Chondrocyte (in vitro differentiated cells): ENCODE measurements around the gene IGSF21. TPM values are rescaled to one million over a fixed set of nuclear protein-coding genes. Genes with fewer than 3 reads are reported as not detected.

Experiments used
- DNase-seq: peaks from one replicate; pipeline ENCODE4 v3.0.0; 2021; ENCODE audit warnings: mixed read lengths, low spot score
- H3K27ac Mint-ChIP-seq: one replicate; pipeline ENCODE4 v1.8.0; 2021; ENCODE audit warnings: mild to moderate bottlenecking, moderate library complexity, mixed read lengths; ENCODE audit not compliant: unreplicated experiment
- H3K27me3 Mint-ChIP-seq: 2 replicates; pipeline ENCODE4 v1.8.0; 2021; ENCODE audit warnings: low read depth, mixed read lengths
- H3K36me3 Mint-ChIP-seq: 2 replicates; pipeline ENCODE4 v1.8.0; 2021; ENCODE audit warnings: low read depth, mixed read lengths
- H3K4me1 Mint-ChIP-seq: 2 replicates; pipeline ENCODE4 v1.8.0; 2021; ENCODE audit warnings: low read depth, mild to moderate bottlenecking, mixed read lengths
- H3K4me3 Mint-ChIP-seq: one replicate; pipeline ENCODE4 v1.8.0; 2021; ENCODE audit warnings: mild to moderate bottlenecking, moderate library complexity, mixed read lengths; ENCODE audit not compliant: unreplicated experiment
- H3K9me3 Mint-ChIP-seq: 2 replicates; pipeline ENCODE4 v1.8.0; 2021; ENCODE audit warnings: low read depth, mixed read lengths
- total RNA-seq: library from RNA; stranded (reverse); gene quantifications from 3 replicates; pipeline ENCODE4 v1.2.1, GENCODE V29; 2021
- TF ChIP-seq, protein P1 (sequence below): fragments of 200-600 bp; sonication (generic); IDR thresholded peaks from 2 replicates; pipeline ENCODE4 v1.5.0; 2021; ENCODE audit warnings: antibody characterized with exemption, mild to moderate bottlenecking, moderate library complexity

IGSF21 gene
- total RNA-seq, 1 donor from 2014 or later, result not detected

- DNase-seq, result no peak
- Mint-ChIP-seq H3K4me1 (no peaks in the 10 kb centered on the region), H3K27me3 (peaks cover 28% of the 10 kb centered on the region), H3K36me3 (no peaks in the 10 kb centered on the region), H3K9me3 (no peaks in the 10 kb centered on the region), H3K4me3 (no peak overlapping the region), H3K27ac (no peak overlapping the region)
- TF ChIP-seq, protein P1, sequence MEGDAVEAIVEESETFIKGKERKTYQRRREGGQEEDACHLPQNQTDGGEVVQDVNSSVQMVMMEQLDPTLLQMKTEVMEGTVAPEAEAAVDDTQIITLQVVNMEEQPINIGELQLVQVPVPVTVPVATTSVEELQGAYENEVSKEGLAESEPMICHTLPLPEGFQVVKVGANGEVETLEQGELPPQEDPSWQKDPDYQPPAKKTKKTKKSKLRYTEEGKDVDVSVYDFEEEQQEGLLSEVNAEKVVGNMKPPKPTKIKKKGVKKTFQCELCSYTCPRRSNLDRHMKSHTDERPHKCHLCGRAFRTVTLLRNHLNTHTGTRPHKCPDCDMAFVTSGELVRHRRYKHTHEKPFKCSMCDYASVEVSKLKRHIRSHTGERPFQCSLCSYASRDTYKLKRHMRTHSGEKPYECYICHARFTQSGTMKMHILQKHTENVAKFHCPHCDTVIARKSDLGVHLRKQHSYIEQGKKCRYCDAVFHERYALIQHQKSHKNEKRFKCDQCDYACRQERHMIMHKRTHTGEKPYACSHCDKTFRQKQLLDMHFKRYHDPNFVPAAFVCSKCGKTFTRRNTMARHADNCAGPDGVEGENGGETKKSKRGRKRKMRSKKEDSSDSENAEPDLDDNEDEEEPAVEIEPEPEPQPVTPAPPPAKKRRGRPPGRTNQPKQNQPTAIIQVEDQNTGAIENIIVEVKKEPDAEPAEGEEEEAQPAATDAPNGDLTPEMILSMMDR, result no peak
Observed at GRCh38 chr1:18280956-18281355, 173.4 kb downstream of the IGSF21 start.

DNA sequence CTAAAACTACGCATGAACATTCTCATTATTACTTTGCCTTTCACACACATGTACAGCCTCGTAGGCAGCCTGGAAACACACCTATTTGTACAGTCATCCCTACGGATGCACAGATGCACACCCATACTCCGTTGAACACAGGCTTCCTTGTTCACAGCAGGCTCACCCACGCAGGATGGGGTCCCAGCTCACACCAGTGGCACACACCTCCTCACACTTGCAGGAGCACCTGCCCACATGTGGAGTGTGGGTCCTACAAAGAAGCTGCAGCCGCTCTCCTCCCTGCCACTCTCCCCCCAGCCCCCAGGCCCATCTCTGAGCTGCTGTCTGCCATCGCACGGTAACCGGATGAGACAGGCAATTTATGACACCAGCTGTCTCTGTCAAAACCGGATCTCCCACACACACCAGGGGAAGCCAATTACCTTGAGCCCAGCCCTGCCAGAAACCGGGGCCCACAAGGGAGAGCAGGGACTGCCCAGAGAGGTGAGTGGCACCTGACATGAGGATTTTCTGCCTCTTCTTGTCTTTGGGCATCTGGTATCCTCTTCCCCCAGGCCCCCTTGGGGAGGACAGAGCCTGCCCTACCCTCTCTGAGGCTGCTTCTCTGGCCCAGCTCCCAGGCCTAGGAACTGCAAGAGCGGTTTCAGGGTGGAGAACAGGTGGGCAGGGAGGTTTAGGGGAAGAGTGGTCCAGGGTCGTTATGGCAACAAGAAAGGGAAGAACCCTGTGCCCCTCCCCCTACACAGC lies 175.4 kb downstream of the IGSF21 start:
- no peaks in the 10 kb centered on the region for H3K36me3 Mint-ChIP-seq
- H3K4me1 Mint-ChIP-seq, result no peaks in the 10 kb centered on the region
- H3K9me3 Mint-ChIP-seq, result no peaks in the 10 kb centered on the region
- no peak overlapping the region for H3K4me3 Mint-ChIP-seq
- no peak overlapping the region for H3K27ac Mint-ChIP-seq
- DNase-seq, result no peak
- peaks cover 35% of the 10 kb centered on the region for H3K27me3 Mint-ChIP-seq
- TF ChIP-seq, protein P1, result no peak

DNA sequence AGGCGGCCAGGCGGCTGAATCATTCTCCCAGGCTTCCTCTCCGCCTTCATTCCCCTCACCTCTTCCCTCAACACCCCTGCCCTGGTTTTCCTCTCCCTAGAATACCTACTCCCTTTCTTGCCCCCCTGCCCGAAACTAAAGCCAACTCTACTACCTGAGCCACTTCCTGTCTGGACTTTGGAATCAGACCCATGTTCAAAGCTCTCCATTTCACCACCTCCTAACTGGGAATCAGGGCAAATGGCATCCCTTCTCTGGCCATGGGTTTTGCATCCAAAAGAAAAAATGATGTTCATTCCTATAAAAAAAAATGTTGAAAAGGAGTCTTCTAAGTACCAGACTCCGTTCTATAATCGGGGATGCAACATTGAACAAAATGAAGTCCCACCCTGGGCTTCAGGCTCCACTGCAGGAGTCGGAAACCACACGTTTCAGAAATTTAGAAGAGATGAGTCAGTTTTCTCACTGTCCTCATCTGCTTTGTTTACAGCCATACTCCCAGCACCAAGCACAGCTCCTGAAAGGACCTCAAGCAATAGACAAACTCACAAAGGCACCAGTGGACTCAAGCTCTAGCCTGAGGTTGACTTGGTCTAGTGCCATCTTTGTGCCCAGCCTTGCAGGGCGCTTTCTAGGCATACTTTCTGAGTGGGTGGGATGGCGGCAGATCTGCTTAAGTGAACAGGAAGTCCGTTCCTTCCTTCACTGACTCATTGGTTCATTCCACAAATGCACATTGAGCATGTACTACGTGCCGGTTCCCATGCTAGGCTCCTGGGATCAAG lies 176.2 kb downstream of the IGSF21 start:
- Mint-ChIP-seq H3K27ac (no peak overlapping the region), H3K27me3 (peaks cover 35% of the 10 kb centered on the region), H3K4me1 (no peaks in the 10 kb centered on the region), H3K4me3 (no peak overlapping the region), H3K9me3 (no peaks in the 10 kb centered on the region), H3K36me3 (no peaks in the 10 kb centered on the region)
- TF ChIP-seq, protein P1, result no peak
- no peak for DNase-seq

- Mint-ChIP-seq H3K36me3 (no peaks in the 10 kb centered on the region), H3K27ac (no peak overlapping the region), H3K9me3 (no peaks in the 10 kb centered on the region), H3K27me3 (peaks cover 32% of the 10 kb centered on the region), H3K4me1 (no peaks in the 10 kb centered on the region), H3K4me3 (no peak overlapping the region)
- TF ChIP-seq, protein P1, result no peak
- DNase-seq, result no peak
Observed at GRCh38 chr1:18284805-18285537, 177.4 kb downstream of the IGSF21 start.

DNA sequence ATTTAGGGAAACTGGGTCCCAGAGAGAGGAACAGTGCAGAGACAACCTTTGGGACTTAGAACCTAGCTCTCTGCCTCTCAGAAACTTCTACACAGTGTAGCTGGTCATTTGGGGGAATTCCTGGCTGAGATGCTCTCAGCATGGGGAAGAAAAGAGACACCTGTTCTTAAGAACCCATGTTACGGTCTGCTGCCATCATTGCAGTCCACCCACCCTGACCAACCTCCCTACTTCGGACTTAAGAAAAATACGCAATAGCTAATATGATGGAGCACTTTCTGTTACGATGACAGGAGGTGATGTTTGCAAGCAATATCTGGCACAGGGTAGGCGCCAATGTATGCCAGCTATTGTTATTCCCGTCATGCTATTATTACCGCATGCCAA lies 177.9 kb downstream of the IGSF21 start:
- Mint-ChIP-seq H3K9me3 (no peaks in the 10 kb centered on the region), H3K27me3 (peaks cover 38% of the 10 kb centered on the region), H3K4me1 (no peaks in the 10 kb centered on the region), H3K4me3 (no peak overlapping the region), H3K36me3 (no peaks in the 10 kb centered on the region), H3K27ac (no peak overlapping the region)
- no peak for DNase-seq
- TF ChIP-seq, protein P1, result no peak
